WTC11 (cell line): ENCODE results near the gene PLEKHG5. TPM values are rescaled to one million over a fixed set of nuclear protein-coding genes. Genes with fewer than 3 reads are reported as not detected.
A peak's percentile ranks its signal among the peaks of the same experiment; 100 is the strongest.
"Not testable (repeated sequence)": the region's sequence is repeated elsewhere in the genome, so short reads cannot be mapped to it uniquely, and the experiment has no call there.

Experiments
- ATAC-seq: fragments of 200-7000 bp; cut with Tn5 transposase; 2 replicates; pipeline ENCODE4 v1.10.0; 2021; ENCODE audit warnings: mild to moderate bottlenecking, moderate library complexity
- CTCF ChIA-PET: fragments of 300-600 bp; sonication (Branson Sonifier 250); formaldehyde crosslinking; loops from one replicate; lab custom pipeline; 2021; ENCODE audit warnings: antibody characterized with exemption; lab: Charles Lee
- POLR2A ChIA-PET: fragments of 350-600 bp; sonication (Branson Sonifier 250); formaldehyde crosslinking; loops from one replicate; lab custom pipeline; 2021; ENCODE audit warnings: antibody characterized with exemption; lab: Charles Lee
- DNase-seq: peaks from one replicate; pipeline ENCODE4 v3.0.0; 2021; ENCODE audit warnings: low spot score
- H3K27ac Mint-ChIP-seq: 2 replicates; pipeline ENCODE4 v1.8.0; 2021; ENCODE audit warnings: mixed read lengths
- H3K27me3 Mint-ChIP-seq: 2 replicates; pipeline ENCODE4 v1.8.0; 2021; ENCODE audit warnings: low read depth, mild to moderate bottlenecking, moderate library complexity, mixed read lengths
- H3K36me3 Mint-ChIP-seq: 2 replicates; pipeline ENCODE4 v1.8.0; 2021; ENCODE audit warnings: mixed read lengths
- H3K4me1 Mint-ChIP-seq: 2 replicates; pipeline ENCODE4 v1.8.0; 2022; ENCODE audit warnings: mixed read lengths
- H3K4me3 Mint-ChIP-seq: 2 replicates; pipeline ENCODE4 v1.8.0; 2021; ENCODE audit warnings: mild to moderate bottlenecking, moderate library complexity, mixed read lengths
- H3K9me3 Mint-ChIP-seq: 2 replicates; pipeline ENCODE4 v1.8.0; 2021; ENCODE audit warnings: mixed read lengths
- E2F1 ChIP-seq: sonication (generic); formaldehyde crosslinking; IDR thresholded peaks from 2 replicates; pipeline ENCODE4 v1.8.0; 2022; ENCODE audit warnings: mild to moderate bottlenecking, missing genetic modification reagents
- E2F5 ChIP-seq: sonication (generic); formaldehyde crosslinking; IDR thresholded peaks from 2 replicates; pipeline ENCODE4 v1.8.1; 2022; ENCODE audit warnings: mild to moderate bottlenecking, moderate library complexity, missing genetic modification reagents
- ESRRA ChIP-seq: sonication (generic); formaldehyde crosslinking; IDR thresholded peaks from 2 replicates; pipeline ENCODE4 v1.8.1; 2022; ENCODE audit warnings: mild to moderate bottlenecking, missing genetic modification reagents, borderline replicate concordance
- FOXK1 ChIP-seq: sonication (generic); formaldehyde crosslinking; IDR thresholded peaks from 2 replicates; pipeline ENCODE4 v1.8.0; 2022; ENCODE audit warnings: mild to moderate bottlenecking, moderate library complexity, missing genetic modification reagents
- GABPB1 ChIP-seq: sonication (generic); formaldehyde crosslinking; IDR thresholded peaks from 2 replicates; pipeline ENCODE4 v1.8.1; 2023; ENCODE audit warnings: mild to moderate bottlenecking, missing genetic modification reagents
- GTF2I ChIP-seq: fragments of 250-450 bp; sonication (Bioruptor Pico); conservative IDR thresholded peaks from 2 replicates; pipeline ENCODE4 v1.4.0; 2021; ENCODE audit warnings: mild to moderate bottlenecking
- HMGA2 ChIP-seq: fragments of 250-450 bp; sonication (Bioruptor Pico); IDR thresholded peaks from 2 replicates; pipeline ENCODE4 v1.4.0; 2021; ENCODE audit warnings: mild to moderate bottlenecking, moderate library complexity
- HMGXB4 ChIP-seq: sonication (generic); formaldehyde crosslinking; IDR thresholded peaks from 2 replicates; pipeline ENCODE4 v1.8.1; 2023; ENCODE audit warnings: mild to moderate bottlenecking, moderate library complexity, missing genetic modification reagents
- JUN ChIP-seq: sonication (generic); formaldehyde crosslinking; IDR thresholded peaks from 2 replicates; pipeline ENCODE4 v1.8.0; 2023; ENCODE audit warnings: mild to moderate bottlenecking, missing genetic modification reagents
- MXD4 ChIP-seq: fragments of 250-450 bp; sonication (Bioruptor Pico); IDR thresholded peaks from 2 replicates; pipeline ENCODE4 v1.8.0; 2021; ENCODE audit warnings: mild to moderate bottlenecking, moderate library complexity, borderline replicate concordance
- NFYB ChIP-seq: sonication (generic); formaldehyde crosslinking; conservative IDR thresholded peaks from 2 replicates; pipeline ENCODE4 v1.8.0; 2022; ENCODE audit warnings: low read depth, missing genetic modification reagents
- PREB ChIP-seq: sonication (generic); formaldehyde crosslinking; IDR thresholded peaks from 2 replicates; pipeline ENCODE4 v1.8.1; 2022; ENCODE audit warnings: mild to moderate bottlenecking, missing genetic modification reagents, moderate library complexity, borderline replicate concordance
- RORB ChIP-seq: fragments of 250-450 bp; sonication (Bioruptor Pico); IDR thresholded peaks from 2 replicates; pipeline ENCODE4 v1.9.0; 2021; ENCODE audit warnings: mild to moderate bottlenecking
- TEAD1 ChIP-seq: sonication (generic); formaldehyde crosslinking; IDR thresholded peaks from 2 replicates; pipeline ENCODE4 v1.8.0; 2022; ENCODE audit warnings: mild to moderate bottlenecking, missing genetic modification reagents
- ZNF281 ChIP-seq: sonication (generic); formaldehyde crosslinking; IDR thresholded peaks from 2 replicates; pipeline ENCODE4 v1.8.0; 2023; ENCODE audit warnings: mild to moderate bottlenecking, missing genetic modification reagents
- ZNF396 ChIP-seq: fragments of 250-450 bp; sonication (Bioruptor Pico); IDR thresholded peaks from 2 replicates; pipeline ENCODE4 v1.8.0; 2021; ENCODE audit warnings: mild to moderate bottlenecking, moderate library complexity, borderline replicate concordance
- ZNF423 ChIP-seq: fragments of 250-450 bp; sonication (Bioruptor Pico); IDR thresholded peaks from 2 replicates; pipeline ENCODE4 v2.1.2; 2022; ENCODE audit warnings: mild to moderate bottlenecking, moderate library complexity
- total RNA-seq: library from RNA; stranded (reverse); gene quantifications from 3 replicates; pipeline ENCODE4 v1.2.3, GENCODE V29; 2021
- TF ChIP-seq, protein P1 (sequence below): sonication (generic); formaldehyde crosslinking; IDR thresholded peaks from 2 replicates; pipeline ENCODE4 v1.8.1; 2023; ENCODE audit warnings: mild to moderate bottlenecking, missing genetic modification reagents, moderate library complexity
- TF ChIP-seq, protein P2 (sequence below): sonication (generic); formaldehyde crosslinking; IDR thresholded peaks from 2 replicates; pipeline ENCODE4 v1.8.1; 2022; ENCODE audit warnings: low read depth, missing genetic modification reagents, borderline replicate concordance
- TF ChIP-seq, protein P3 (sequence below): sonication (generic); formaldehyde crosslinking; conservative IDR thresholded peaks from 2 replicates; pipeline ENCODE4 v1.8.1; 2023; ENCODE audit warnings: mild to moderate bottlenecking, low read depth, missing genetic modification reagents, moderate library complexity

PLEKHG5 gene
- total RNA-seq, 1 experiment from 2014 or later = 27.5 TPM

GRCh38 chr1:6456800-6457466 is 34.5 kb downstream of the PLEKHG5 start:
- TF ChIP-seq NFYB (CRISPR knock-in tag) (no peak), PREB (no peak), ZNF281 (CRISPR knock-in tag) (no peak), GABPB1 (CRISPR knock-in tag) (no peak), RORB (no peak), JUN (CRISPR knock-in tag) (no peak), TEAD1 (CRISPR knock-in tag) (no peak), MXD4 (CRISPR knock-in tag) (no peak), GTF2I (CRISPR knock-in tag) (no peak), HMGA2 (CRISPR knock-in tag) (no peak), FOXK1 (no peak), ESRRA (CRISPR knock-in tag) (no peak), E2F1 (CRISPR knock-in tag) (no peak), E2F5 (CRISPR knock-in tag) (no peak), ZNF423 (CRISPR knock-in tag) (no peak), ZNF396 (CRISPR knock-in tag) (no peak), HMGXB4 (CRISPR knock-in tag) (no peak)
- TF ChIP-seq, protein P1, sequence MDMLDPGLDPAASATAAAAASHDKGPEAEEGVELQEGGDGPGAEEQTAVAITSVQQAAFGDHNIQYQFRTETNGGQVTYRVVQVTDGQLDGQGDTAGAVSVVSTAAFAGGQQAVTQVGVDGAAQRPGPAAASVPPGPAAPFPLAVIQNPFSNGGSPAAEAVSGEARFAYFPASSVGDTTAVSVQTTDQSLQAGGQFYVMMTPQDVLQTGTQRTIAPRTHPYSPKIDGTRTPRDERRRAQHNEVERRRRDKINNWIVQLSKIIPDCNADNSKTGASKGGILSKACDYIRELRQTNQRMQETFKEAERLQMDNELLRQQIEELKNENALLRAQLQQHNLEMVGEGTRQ (CRISPR knock-in tag) = no peak
- TF ChIP-seq, protein P2, sequence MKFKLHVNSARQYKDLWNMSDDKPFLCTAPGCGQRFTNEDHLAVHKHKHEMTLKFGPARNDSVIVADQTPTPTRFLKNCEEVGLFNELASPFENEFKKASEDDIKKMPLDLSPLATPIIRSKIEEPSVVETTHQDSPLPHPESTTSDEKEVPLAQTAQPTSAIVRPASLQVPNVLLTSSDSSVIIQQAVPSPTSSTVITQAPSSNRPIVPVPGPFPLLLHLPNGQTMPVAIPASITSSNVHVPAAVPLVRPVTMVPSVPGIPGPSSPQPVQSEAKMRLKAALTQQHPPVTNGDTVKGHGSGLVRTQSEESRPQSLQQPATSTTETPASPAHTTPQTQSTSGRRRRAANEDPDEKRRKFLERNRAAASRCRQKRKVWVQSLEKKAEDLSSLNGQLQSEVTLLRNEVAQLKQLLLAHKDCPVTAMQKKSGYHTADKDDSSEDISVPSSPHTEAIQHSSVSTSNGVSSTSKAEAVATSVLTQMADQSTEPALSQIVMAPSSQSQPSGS (CRISPR knock-in tag) = no peak
- TF ChIP-seq, protein P3, sequence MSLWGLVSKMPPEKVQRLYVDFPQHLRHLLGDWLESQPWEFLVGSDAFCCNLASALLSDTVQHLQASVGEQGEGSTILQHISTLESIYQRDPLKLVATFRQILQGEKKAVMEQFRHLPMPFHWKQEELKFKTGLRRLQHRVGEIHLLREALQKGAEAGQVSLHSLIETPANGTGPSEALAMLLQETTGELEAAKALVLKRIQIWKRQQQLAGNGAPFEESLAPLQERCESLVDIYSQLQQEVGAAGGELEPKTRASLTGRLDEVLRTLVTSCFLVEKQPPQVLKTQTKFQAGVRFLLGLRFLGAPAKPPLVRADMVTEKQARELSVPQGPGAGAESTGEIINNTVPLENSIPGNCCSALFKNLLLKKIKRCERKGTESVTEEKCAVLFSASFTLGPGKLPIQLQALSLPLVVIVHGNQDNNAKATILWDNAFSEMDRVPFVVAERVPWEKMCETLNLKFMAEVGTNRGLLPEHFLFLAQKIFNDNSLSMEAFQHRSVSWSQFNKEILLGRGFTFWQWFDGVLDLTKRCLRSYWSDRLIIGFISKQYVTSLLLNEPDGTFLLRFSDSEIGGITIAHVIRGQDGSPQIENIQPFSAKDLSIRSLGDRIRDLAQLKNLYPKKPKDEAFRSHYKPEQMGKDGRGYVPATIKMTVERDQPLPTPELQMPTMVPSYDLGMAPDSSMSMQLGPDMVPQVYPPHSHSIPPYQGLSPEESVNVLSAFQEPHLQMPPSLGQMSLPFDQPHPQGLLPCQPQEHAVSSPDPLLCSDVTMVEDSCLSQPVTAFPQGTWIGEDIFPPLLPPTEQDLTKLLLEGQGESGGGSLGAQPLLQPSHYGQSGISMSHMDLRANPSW (CRISPR knock-in tag) = no peak
- TF ChIP-seq, all 79 proteins: peak for 0
- DNase-seq (no peak), ATAC-seq (peak; percentile 18)
- H3K27ac Mint-ChIP-seq = no peak overlapping the region
- peaks cover 25% of the 10 kb centered on the region for H3K4me1 Mint-ChIP-seq
- ChIA-PET CTCF (interaction anchor here (0.6 to 4.4 kb wide), 14 partner anchors 9 to 190 kb away, joined by 3 to 35 read pairs (median 6); partner anchors contain the start of genes PLEKHG5 and TNFRSF25), POLR2A (no interaction called here)
- H3K9me3 Mint-ChIP-seq = no peaks in the 10 kb centered on the region
- peaks cover 2% of the 10 kb centered on the region; the same call in 1 of the 2 replicates for H3K36me3 Mint-ChIP-seq
- H3K4me3 Mint-ChIP-seq = no peak overlapping the region
- H3K27me3 Mint-ChIP-seq = no peaks in the 10 kb centered on the region

GRCh38 chr1:6455752-6456520 is 35.5 kb downstream of the PLEKHG5 start:
- H3K27ac Mint-ChIP-seq, POLR2A ChIA-PET, H3K4me3 Mint-ChIP-seq, H3K9me3 Mint-ChIP-seq, H3K36me3 Mint-ChIP-seq, H3K27me3 Mint-ChIP-seq, DNase-seq: not testable (repeated sequence)
- CTCF ChIA-PET = interaction anchor here (0.6 to 4.4 kb wide), 25 partner anchors 8 to 251 kb away, joined by 3 to 35 read pairs (median 6); partner anchors contain the start of genes PLEKHG5 and TNFRSF25
- H3K4me1 Mint-ChIP-seq = peaks cover 24% of the 10 kb centered on the region
- ATAC-seq = peak; percentile 11; the same call in 1 of the 2 replicates
